Right lobe of liver (tissue), 4 donors: Measurements from ENCODE around the gene PKLR.

Source experiments
- CTCF ChIP-seq, 4 donors: fragments of 200-600 bp in 3 of 4; fragments of 450-650 bp in 1 of 4; IDR thresholded peaks; one replicate each; pipeline versions ENCODE4 v1.5.1 to v1.8.0; 2016 to 2022; ENCODE audit warnings: antibody characterized with exemption in 4 of 4, mild to moderate bottlenecking in 2 of 4
- POLR2A ChIP-seq: fragments of 450-650 bp; IDR thresholded peaks from one replicate; pipeline ENCODE4 v1.6.1; 2017; ENCODE audit warnings: antibody characterized with exemption, mild to moderate bottlenecking
- donor health status: DM: no; HTN: no; CAD: no.
- donor health status: DM: no; HTN: no; CAD: no.
- donor health status: DM: no; HTN: yes; CAD: no.

DNA sequence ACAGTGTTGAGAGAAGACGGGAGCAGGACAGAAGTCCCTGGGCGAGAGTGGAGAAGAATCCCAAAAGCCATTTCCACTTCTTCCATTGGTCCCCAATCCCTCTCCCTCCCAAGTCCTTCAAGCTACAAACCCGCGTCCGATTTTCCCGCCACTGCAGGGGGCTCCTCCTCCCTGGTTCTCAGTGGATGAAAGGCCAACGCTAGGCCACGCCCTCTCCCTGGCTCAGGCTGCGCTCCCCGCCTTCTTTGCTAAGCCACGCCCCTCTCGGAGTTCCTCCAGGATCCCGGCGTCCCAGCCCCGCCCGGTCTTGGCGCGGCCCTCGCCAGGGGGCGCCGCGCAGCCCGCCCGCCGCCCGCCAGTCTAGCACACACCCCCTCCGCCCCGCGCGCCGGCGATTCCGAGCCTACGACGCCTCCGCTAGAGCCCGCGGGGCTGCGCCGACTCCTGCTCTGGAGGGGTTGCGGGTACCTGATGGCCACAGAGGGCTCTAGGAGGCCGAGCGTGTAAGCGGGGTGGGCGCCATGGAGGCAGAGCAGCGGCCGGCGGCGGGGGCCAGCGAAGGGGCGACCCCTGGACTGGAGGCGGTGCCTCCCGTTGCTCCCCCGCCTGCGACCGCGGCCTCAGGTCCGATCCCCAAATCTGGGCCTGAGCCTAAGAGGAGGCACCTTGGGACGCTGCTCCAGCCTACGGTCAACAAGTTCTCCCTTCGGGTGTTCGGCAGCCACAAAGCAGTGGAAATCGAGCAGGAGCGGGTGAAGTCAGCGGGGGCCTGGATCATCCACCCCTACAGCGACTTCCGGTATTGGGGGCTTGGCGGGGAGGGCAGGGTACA is 24.0 kb downstream of the PKLR start, which contains the start of gene HCN3:
- TF ChIP-seq CTCF (IDR thresholded peaks at IDR 0.05): peak; percentile 67 to 90 (median 87)
- no peak for TF ChIP-seq POLR2A
